BJ (cell line): ENCODE measurements around the gene ALDH3A1. TPM values are rescaled to one million over a fixed set of nuclear protein-coding genes. Genes with fewer than 3 reads are reported as not detected.

Source experiments
- CTCF ChIA-PET: fragments of 350-600 bp; formaldehyde crosslinking; extraction: SDS; loops from one replicate; lab custom pipeline; 2021; ENCODE audit warnings: antibody characterized with exemption, inconsistent platforms; lab: Yijun Ruan, JAX
- POLR2A ChIA-PET: fragments of 300-600 bp; sonication (Branson Sonifier 250); formaldehyde crosslinking; extraction: SDS; loops from one replicate; lab custom pipeline; 2021; ENCODE audit warnings: antibody characterized with exemption; lab: Charles Lee
- DNase-seq: peaks from one replicate; pipeline ENCODE4 v3.0.0-alpha.2; 2011; ENCODE audit warnings: low read depth
- H3K27me3 ChIP-seq: 2 replicates; pipeline ENCODE4 v1.6.0; 2011; ENCODE audit warnings: low read length; ENCODE audit not compliant: control insufficient read depth, insufficient read depth
- H3K36me3 ChIP-seq: 2 replicates; pipeline ENCODE4 v1.5.1; 2011; ENCODE audit warnings: low read length; ENCODE audit not compliant: control insufficient read depth, insufficient read depth
- H3K4me3 ChIP-seq: 2 replicates; pipeline ENCODE4 v1.5.1; 2011; ENCODE audit warnings: low read depth, mild to moderate bottlenecking, control low read depth, low read length
- polyA plus RNA-seq: library from polyadenylated mRNA; depleted of rRNA; stranded (reverse); fragments of >200 nt; gene quantifications from 2 replicates; pipeline ENCODE4 v1.2.3, GENCODE V29; 2011
- TF ChIP-seq, protein P1 (sequence below): IDR thresholded peaks from 2 replicates; pipeline ENCODE4 v1.5.1; 2011; ENCODE audit warnings: low read depth, mild to moderate bottlenecking, control low read depth, inconsistent platforms, low read length, moderate library complexity; ENCODE audit not compliant: insufficient read depth

Gene ALDH3A1
- polyA plus RNA-seq, 1 experiment = 0.20 TPM

DNA sequence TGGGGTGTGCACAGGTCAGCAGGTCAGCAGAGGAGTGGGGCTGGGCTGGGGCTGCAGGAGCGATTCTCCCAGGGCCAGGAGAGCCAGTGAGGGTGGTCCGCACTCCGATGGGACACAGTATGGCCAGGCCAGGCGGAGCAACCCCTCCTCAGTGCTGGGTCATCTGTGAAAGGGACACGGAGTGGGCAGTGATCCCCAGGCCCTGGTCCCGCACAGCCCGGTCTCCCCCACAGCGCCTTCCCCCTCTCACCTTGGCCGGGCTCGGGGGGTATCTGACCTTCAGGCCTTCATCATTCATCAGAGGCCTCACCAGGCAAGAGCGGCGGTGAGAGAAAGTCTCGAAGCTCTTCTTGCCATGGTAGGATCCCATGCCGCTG lies 10.0 kb downstream of the ALDH3A1 start:
- Histone ChIP-seq H3K4me3 (no peak overlapping the region), H3K27me3 (peaks cover 1% of the 10 kb centered on the region; the same call in 1 of the 2 replicates), H3K36me3 (no peaks in the 10 kb centered on the region)
- TF ChIP-seq, protein P1, sequence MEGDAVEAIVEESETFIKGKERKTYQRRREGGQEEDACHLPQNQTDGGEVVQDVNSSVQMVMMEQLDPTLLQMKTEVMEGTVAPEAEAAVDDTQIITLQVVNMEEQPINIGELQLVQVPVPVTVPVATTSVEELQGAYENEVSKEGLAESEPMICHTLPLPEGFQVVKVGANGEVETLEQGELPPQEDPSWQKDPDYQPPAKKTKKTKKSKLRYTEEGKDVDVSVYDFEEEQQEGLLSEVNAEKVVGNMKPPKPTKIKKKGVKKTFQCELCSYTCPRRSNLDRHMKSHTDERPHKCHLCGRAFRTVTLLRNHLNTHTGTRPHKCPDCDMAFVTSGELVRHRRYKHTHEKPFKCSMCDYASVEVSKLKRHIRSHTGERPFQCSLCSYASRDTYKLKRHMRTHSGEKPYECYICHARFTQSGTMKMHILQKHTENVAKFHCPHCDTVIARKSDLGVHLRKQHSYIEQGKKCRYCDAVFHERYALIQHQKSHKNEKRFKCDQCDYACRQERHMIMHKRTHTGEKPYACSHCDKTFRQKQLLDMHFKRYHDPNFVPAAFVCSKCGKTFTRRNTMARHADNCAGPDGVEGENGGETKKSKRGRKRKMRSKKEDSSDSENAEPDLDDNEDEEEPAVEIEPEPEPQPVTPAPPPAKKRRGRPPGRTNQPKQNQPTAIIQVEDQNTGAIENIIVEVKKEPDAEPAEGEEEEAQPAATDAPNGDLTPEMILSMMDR = no peak
- no peak for DNase-seq
- ChIA-PET CTCF (interaction anchor here (0.9 kb wide), 1 partner anchor 9 kb away, joined by 3 read pairs; no protein-coding TSS in a partner anchor), POLR2A (no interaction called here)

DNA sequence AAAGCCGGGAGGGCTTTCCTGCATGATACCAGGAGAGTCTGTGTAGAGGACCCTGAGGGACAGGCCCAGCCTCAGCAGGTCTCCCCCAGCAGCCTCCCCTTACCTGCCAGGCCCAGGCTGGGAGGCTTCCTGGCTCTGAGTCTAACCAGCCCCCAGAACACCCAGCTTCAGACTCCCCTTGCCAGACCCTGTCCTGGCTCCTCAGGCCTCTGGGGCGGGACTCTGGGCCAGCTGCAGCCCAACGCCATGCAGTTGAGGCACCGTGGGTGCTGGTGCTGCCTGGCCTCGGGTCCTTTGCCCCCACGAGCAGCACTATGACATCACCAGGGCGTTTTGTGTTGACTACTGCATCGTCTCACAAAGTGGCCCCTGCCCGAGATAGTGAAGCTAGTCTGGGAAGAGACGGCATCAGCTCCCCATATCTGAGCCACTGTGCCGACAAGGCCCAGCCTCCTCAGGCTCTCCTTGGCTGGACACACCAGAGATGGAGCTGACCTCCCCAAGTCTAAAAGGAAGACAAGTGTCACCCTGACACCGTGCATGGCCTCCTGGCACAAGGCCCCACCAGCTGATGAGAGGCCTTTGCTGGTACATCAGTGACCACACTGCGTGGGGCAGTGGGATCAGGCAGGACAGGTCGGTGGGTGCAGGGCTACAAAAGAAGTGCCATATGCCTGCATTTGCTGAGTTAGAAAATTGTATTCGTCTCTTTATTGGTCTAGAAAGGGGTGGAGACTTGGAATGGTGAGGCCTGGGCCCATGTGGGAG lies 10.6 kb downstream of the ALDH3A1 start:
- CTCF ChIA-PET = interaction anchor here (0.9 kb wide), 1 partner anchor 9 kb away, joined by 3 read pairs; no protein-coding TSS in a partner anchor
- TF ChIP-seq, protein P1 = no peak
- H3K27me3 ChIP-seq = peaks cover 4% of the 10 kb centered on the region; the same call in 1 of the 2 replicates
- no peak for DNase-seq
- H3K36me3 ChIP-seq = no peaks in the 10 kb centered on the region
- POLR2A ChIA-PET = no interaction called here
- H3K4me3 ChIP-seq = no peak overlapping the region

DNA sequence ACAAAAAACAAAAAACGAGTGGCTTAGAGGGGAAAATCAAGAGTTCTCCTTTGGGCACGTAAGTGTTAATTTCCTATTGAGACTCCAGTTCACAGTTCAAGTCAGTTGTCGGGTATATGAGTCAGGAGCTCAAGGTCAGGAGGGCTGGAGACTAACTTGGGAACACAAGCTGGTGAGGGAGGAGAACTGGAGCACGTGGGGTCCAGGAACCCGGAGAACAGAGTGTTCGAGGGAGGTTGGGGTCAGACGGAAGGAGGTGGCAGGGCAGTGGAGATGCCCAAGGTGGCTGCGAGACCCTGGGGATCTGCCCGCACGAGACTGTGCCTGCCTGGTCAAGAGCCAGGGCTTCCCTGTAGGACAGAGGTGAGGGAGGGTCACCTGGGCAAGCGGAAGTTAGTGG lies 12.0 kb downstream of the ALDH3A1 start:
- ChIA-PET POLR2A (no interaction called here), CTCF (no interaction called here)
- no peaks in the 10 kb centered on the region for H3K36me3 ChIP-seq
- no peak for DNase-seq
- H3K4me3 ChIP-seq = no peak overlapping the region
- TF ChIP-seq, protein P1 = no peak
- H3K27me3 ChIP-seq = peaks cover 4% of the 10 kb centered on the region; the same call in 1 of the 2 replicates

DNA sequence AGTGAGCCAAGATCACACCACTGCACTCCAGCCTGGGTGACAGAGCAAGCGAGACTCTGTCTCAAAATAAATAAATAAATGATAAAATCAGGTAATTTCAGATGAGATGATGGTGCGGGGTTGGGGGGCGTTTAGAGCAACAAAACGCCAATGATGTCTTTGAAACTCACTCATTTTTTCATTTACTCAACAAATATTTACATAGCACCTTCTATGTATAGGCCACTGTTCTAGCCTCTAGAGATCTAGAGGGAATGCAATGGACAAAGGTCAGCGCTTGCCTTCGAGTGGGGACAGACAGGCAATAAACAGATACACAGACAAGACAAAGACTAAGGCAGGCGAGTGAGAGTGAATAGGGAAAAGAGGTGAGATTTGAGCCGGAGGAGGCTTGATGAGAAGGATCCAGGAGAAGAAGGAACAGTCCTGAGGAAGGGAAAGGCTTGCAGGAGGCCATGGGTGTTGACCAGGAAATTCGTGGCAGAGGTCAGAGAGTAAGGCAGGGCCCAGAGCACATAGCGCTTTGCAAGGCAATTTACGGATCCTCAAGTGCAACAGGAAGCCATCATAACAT lies 14.1 kb downstream of the ALDH3A1 start:
- POLR2A ChIA-PET = no interaction called here

DNA sequence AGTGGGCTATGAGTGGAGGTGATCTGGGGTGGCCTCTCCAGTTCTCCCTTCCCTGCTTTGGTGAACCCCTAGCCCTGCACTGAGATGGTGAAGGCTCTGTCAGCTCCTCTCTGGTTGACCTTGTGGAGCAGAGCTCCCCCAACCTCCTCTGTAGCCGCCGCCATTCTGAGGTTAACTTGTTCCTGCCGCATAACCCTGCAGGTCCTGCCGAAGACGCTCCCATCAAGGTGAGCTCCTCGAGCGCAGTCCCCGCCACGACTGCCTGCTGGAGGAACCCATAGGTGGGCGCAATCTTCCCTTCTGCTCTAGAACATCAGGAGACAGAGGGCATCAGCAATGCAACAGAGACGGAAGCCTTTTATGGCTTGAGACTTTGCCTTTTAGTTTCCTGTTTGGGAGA lies 16.5 kb downstream of the ALDH3A1 start:
- peaks cover 6% of the 10 kb centered on the region for H3K27me3 ChIP-seq
- ChIA-PET CTCF (interaction anchor here (1.1 kb wide), 1 partner anchor 14 kb away, joined by 5 read pairs; no protein-coding TSS in a partner anchor), POLR2A (no interaction called here)
- no peak for DNase-seq
- no peak overlapping the region for H3K4me3 ChIP-seq
- TF ChIP-seq, protein P1 = no peak
- no peaks in the 10 kb centered on the region for H3K36me3 ChIP-seq

More for the DNA sequence above, 14.1 kb downstream of the ALDH3A1 start:
- peaks cover 6% of the 10 kb centered on the region for H3K27me3 ChIP-seq
- DNase-seq = no peak
- no peaks in the 10 kb centered on the region for H3K36me3 ChIP-seq
- TF ChIP-seq, protein P1 = no peak
- H3K4me3 ChIP-seq = no peak overlapping the region
- CTCF ChIA-PET = interaction anchor here (0.6 to 1.2 kb wide), 2 partner anchors 11 to 393 kb away, joined by 3 to 5 read pairs; no protein-coding TSS in a partner anchor
